22Rv1 (cell line): ENCODE results near the gene SBF2.

ENCODE experiments used
- ZFX ChIP-seq: fragments of 450-650 bp; IDR thresholded peaks from 2 replicates; pipeline ENCODE4 v1.6.1; 2017; ENCODE audit warnings: antibody characterized with exemption, borderline replicate concordance
- TF ChIP-seq, protein P1 (sequence below): fragments of 450-650 bp; IDR thresholded peaks from 2 replicates; pipeline ENCODE4 v1.5.1; 2017; ENCODE audit warnings: mild to moderate bottlenecking

DNA sequence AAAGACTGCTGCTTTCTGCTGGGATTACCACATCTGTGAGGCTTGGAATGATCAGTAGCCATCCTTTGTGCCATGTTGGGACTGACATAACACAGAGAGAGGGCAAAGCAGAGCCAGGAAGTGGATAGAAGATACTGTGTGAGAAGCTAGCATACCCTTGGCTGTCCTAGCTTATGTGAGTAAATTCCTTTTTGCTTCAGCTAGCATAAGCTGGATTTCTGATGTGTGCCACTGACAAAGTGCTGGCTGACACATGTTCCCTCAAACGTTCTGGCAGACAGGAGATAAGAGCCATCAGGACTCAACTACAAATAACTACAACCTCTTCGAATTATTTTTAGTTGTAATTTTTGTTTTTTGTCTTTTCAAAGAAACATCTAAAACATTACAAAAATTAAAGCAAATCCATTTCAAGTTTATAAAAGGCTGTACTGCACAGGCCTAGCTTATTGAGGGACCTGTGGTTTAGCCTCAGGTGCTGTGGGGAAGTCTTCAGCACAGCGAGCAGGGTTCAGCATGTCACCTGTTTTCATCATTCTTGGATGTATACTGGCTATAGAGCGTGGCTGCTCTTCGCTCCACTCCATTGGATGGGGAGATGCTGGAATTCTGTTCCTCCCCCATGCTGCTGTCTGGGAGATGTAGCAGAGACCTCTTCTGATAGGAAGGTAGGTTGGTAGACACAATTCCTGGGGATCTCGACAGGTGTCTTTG lies 509.3 kb downstream of the SBF2 start:
- TF ChIP-seq, protein P1, sequence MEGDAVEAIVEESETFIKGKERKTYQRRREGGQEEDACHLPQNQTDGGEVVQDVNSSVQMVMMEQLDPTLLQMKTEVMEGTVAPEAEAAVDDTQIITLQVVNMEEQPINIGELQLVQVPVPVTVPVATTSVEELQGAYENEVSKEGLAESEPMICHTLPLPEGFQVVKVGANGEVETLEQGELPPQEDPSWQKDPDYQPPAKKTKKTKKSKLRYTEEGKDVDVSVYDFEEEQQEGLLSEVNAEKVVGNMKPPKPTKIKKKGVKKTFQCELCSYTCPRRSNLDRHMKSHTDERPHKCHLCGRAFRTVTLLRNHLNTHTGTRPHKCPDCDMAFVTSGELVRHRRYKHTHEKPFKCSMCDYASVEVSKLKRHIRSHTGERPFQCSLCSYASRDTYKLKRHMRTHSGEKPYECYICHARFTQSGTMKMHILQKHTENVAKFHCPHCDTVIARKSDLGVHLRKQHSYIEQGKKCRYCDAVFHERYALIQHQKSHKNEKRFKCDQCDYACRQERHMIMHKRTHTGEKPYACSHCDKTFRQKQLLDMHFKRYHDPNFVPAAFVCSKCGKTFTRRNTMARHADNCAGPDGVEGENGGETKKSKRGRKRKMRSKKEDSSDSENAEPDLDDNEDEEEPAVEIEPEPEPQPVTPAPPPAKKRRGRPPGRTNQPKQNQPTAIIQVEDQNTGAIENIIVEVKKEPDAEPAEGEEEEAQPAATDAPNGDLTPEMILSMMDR, result no peak
- no peak for TF ChIP-seq ZFX
